H1 (cell line): Measurements from ENCODE around the gene IL17D. TPM values are rescaled to one million over a fixed set of nuclear protein-coding genes. Genes with fewer than 3 reads are reported as not detected.

Experiments
- BCL11A ChIP-seq, 2 experiments: IDR thresholded peaks; one replicate each; pipeline ENCODE4 v1.6.1; 2011; ENCODE audit warnings: low read depth in 2 of 2, low read length in 2 of 2, mild to moderate bottlenecking in 2 of 2
- HDAC6 ChIP-seq: IDR thresholded peaks from one replicate; pipeline ENCODE4 v1.7.1; 2012; ENCODE audit warnings: low read depth, mild to moderate bottlenecking, inconsistent platforms, low read length, moderate library complexity
- MAFK ChIP-seq: IDR thresholded peaks from 2 replicates; pipeline ENCODE4 v1.6.1; 2012; ENCODE audit warnings: low read depth, mild to moderate bottlenecking, improper control_type of control experiment, low read length
- SIN3A ChIP-seq, 2 experiments: IDR thresholded peaks in 1 of 2; conservative IDR thresholded peaks in 1 of 2; 2 replicates each; pipeline ENCODE4 v1.6.1; 2011 to 2012; ENCODE audit warnings: low read length in 2 of 2, improper control_type of control experiment in 1 of 2, low read depth in 1 of 2, mild to moderate bottlenecking in 1 of 2
- SUZ12 ChIP-seq: fragments of 200-600 bp; sonication (generic); IDR thresholded peaks from 2 replicates; pipeline ENCODE4 v1.6.1; 2012; ENCODE audit warnings: mild to moderate bottlenecking, inconsistent platforms, low read length, moderate library complexity, mixed read lengths
- polyA plus RNA-seq, 7 experiments: library from polyadenylated mRNA; depleted of rRNA in 3 of 7; stranded (reverse) in 5 of 7; unstranded in 2 of 7; fragments of >200 nt in 5 of 7; fragments of 200-250 nt in 2 of 7; gene quantifications; 1 replicate in 5 of 7; 2 replicates in 1 of 7; 4 replicates in 1 of 7; pipeline versions ENCODE4 v1.2.1 to v1.2.3, GENCODE V29; 2011 to 2013; ENCODE audit warnings: missing spikeins in 2 of 7, mixed read lengths in 2 of 7
- total RNA-seq: library from RNA; stranded (reverse); fragmentation: NEBNext Ultra II Directional; extraction: Animal tissue kit (Norgen Biotek cat#: 25700); gene quantifications from 2 replicates; pipeline ENCODE4 v1.2.1, GENCODE V29; 2021

IL17D gene
- total and polyA plus RNA-seq, 2 of the 8 experiments (the other 6 are each of a cell fraction or from before 2014, with no cell fraction given), result 0.56 to 0.59 TPM

DNA sequence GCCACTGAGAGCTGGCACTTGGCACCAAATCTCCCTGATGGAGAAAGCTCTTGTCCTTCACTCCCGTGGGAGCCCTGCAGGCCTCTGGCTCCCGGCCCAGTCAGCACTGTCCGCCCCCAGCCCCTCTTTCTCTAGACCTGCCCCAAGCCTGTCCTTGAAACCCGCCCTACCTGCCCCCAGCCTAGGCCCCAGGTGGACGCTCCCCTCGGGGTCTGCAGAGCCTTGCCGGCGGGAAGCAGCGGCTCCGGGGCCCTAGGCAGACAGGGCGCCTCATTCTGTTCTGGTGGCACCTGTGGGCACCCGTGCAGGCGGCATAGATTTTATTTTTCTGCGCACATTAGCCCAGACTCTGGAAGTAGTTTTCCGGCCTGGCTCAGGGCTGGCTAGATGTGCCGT lies 17.6 kb downstream of the IL17D start (continued):
- no peak for TF ChIP-seq SUZ12
- TF ChIP-seq BCL11A (IDR thresholded peaks at IDR 0.05; ENCODE audit: low read depth in 2 of 2, low read length in 2 of 2), result no peak
- TF ChIP-seq MAFK, result no peak
- no peak for TF ChIP-seq HDAC6
- TF ChIP-seq SIN3A (conservative IDR thresholded peaks at IDR 0.05 in 1 of 2, IDR thresholded peaks at IDR 0.05 in 1 of 2; ENCODE audit: low read depth in 1 of 2, low read length in 2 of 2), result no peak
- TF ChIP-seq, all 59 proteins: peak for 0
